LHCN-M2 (cell line): ENCODE measurements around the gene POLE2. TPM values are rescaled to one million over a fixed set of nuclear protein-coding genes. Genes with fewer than 3 reads are reported as not detected.
A peak's percentile ranks its signal among the peaks of the same experiment; 100 is the strongest.
"Not testable (repeated sequence)": the region's sequence is repeated elsewhere in the genome, so short reads cannot be mapped to it uniquely, and the experiment has no call there.

Experiments used
- DNase-seq: peaks from one replicate; pipeline ENCODE4 v3.0.0-alpha.2; 2012; ENCODE audit warnings: low read depth
- polyA plus RNA-seq: library from polyadenylated mRNA; unstranded; fragments of >200 nt; gene quantifications from one replicate; pipeline ENCODE4 v1.2.1, GENCODE V29; 2012; ENCODE audit warnings: missing spikeins
- total RNA-seq: library from RNA; depleted of rRNA; stranded (reverse); fragments of >200 nt; gene quantifications from 2 replicates; pipeline ENCODE4 v1.2.3, GENCODE V29; 2014; rRNA removed

POLE2 gene, protein sequence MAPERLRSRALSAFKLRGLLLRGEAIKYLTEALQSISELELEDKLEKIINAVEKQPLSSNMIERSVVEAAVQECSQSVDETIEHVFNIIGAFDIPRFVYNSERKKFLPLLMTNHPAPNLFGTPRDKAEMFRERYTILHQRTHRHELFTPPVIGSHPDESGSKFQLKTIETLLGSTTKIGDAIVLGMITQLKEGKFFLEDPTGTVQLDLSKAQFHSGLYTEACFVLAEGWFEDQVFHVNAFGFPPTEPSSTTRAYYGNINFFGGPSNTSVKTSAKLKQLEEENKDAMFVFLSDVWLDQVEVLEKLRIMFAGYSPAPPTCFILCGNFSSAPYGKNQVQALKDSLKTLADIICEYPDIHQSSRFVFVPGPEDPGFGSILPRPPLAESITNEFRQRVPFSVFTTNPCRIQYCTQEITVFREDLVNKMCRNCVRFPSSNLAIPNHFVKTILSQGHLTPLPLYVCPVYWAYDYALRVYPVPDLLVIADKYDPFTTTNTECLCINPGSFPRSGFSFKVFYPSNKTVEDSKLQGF
- 26.5 and 29.1 TPM in 2 replicates for total RNA-seq
- 8.5 TPM for polyA plus RNA-seq

- peak; percentile 66 for DNase-seq
Observed at GRCh38 chr14:49687942-49688700, at the start of gene POLE2. Gene POLE2 (minus strand): TSS chr14:49688214. CDS start chr14:49688203, 11 bp downstream.

DNA sequence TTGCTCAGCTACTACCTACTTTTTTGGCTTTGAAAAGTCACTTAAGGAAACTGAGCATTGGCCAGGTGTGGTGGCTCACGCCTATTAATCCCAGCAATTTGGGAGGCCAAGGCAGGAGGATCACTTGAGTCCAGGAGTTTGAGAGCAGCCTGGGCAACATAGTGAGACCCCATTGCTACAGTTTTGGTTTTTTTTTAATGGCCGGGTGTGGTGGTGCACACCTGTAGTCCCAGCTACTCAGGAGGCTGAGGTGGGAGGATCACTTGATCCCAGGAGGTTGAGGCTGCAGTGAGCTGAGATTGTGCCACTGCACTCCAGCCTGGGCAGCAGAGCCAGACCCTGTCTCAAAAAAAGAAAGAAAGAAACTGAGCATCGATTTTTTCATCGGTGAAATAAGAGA, 47.7 kb upstream of the POLE2 start:
- not testable (repeated sequence) for DNase-seq

DNA sequence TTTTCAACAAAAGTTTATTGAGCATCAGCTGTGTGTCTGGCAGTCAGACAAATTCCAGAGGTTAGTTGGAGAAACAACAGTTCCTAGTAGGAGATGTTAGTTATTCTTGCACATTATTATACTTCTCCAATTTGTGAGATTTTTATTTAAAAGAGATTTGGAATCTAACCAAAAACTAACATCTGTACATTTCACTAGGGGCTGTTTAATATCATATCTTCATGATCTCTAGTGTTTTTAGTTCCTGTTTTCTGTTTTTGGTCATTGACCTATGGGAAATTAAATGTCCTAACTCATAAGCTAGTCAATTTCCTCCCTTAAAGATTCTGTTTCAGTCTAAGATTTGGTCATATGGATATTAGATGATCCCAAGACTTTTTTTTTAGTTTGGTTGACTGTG, 45.8 kb upstream of the POLE2 start:
- DNase-seq: no peak

DNA sequence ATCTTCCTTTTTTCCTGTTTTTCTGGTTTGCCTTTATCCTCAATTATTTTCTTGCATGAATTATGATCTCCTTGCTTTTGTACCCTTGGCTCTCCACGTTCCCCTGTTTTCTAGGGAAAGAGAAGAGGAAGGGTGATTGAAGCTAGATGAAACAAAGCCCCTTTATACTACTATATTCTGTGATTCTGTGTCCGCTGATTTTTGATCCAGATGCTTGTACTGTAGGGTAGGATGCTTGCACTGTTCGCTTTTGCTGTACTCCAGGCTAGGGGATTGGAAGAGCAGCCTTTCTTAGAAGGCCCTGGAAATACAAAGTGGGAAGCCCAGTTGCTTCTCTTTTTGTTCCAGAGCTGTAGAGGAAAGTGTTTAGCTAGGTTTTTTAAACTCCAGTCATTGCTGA, 44.9 kb upstream of the POLE2 start:
- DNase-seq: no peak

GRCh38 chr14:49727171-49727570, 39.2 kb upstream of the POLE2 start:
- DNase-seq: no peak

DNA sequence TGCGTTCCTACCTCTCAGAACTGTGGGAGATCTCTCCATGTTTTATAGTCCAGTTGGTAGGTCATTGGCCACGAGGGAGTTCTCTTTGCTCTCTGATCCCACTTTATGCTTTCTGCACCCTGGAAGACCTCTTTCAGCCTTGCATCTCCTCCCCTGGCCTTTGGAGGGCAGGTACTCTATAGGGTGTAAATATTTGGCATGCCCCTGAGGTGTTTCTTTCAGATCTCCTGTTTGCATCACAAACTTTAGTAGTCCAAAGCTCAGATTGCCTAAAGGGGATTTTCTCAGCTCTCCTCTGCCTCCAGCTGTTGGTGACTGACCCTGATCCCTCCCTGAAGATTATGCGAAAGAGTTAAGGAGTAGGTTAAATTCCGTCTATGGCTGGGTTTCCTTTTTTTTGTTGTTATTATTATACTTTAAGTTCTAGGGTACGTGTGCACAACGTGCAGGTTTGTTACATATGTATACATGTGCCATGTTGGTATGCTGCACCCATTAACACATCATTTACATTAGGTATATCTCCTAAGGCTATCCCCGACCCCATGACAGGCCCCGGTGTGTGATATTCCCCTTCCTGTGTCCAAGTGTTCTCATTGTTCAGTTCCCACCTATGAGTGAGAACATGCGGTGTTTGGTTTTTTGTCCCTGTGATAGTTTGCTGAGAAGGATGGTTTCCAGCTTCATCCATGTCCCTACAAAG, 33.9 kb upstream of the POLE2 start:
- not testable (repeated sequence) for DNase-seq

DNA sequence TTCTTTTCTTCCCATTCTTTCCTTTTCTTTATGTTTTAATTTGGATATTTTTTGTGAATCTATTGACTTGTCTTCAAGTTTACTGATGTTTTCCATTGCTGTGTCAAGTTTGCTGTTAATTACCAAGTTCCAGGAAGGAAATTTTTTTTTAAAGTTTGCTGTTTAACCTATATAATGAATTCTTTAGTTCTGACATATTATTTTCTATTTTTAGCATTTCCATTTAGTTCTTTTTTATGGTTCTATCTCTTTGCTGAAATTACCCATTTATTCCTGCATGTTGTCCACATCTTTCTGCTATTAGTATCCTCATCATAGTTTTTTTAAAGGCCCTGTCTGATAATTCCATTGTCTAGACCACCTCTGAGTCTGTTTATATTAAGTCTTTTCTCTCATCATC, 32.7 kb upstream of the POLE2 start:
- DNase-seq: no peak

DNA sequence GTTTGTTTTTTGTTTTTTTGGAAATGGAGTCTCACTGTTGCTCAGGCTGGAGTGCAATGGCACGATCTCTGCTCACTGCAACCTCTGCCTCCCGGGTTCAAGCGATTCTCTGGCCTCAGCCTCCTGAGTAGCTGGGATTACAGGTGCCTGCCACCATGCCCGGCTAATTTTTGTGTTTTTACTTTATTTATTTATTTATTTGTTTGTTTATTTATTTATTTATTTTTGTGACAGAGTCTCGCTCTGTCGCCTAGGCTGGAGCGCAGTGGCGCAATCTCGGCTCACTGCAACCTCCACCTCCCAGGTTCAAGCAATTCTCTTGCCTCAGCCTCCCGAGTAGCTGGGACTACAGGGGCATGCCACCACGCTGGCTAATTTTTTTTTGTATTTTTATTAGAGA, 23.0 kb upstream of the POLE2 start:
- DNase-seq: not testable (repeated sequence)

- DNase-seq: not testable (repeated sequence)
Observed at GRCh38 chr14:49704471-49704870, 16.5 kb upstream of the POLE2 start.

GRCh38 chr14:49703965-49704364, 16.0 kb upstream of the POLE2 start:
- peak; percentile 15 for DNase-seq

DNA sequence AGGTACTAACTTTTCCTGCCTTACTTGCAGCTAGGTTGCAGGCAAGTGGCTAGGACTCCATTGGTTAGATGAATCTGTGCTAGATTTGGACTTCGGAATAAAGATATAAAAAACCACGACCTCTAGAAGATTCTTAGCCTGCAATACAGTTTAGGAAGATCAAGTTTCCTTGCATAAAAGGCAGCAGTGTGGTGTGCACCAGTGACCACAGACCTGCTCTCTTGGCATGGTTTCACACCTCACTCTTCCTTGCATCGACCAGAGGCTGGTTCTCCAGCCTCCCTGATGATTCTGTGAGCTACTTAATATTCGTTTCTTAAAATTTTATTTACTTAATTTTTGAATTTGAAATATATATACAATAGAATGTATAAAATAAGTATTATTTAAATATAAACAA, 14.7 kb upstream of the POLE2 start:
- peak; percentile 12 for DNase-seq

GRCh38 chr14:49693735-49694124, 5.7 kb upstream of the POLE2 start:
- not testable (repeated sequence) for DNase-seq

GRCh38 chr14:49692811-49693734, 5.1 kb upstream of the POLE2 start, which contains the start of gene KLHDC1:
Gene KLHDC1 (plus strand): TSS chr14:49693120. CDS start chr14:49693195, 75 bp downstream.
- DNase-seq: peak; percentile 71

- no peak for DNase-seq
Observed at GRCh38 chr14:49692193-49692757, 4.3 kb upstream of the POLE2 start.

DNA sequence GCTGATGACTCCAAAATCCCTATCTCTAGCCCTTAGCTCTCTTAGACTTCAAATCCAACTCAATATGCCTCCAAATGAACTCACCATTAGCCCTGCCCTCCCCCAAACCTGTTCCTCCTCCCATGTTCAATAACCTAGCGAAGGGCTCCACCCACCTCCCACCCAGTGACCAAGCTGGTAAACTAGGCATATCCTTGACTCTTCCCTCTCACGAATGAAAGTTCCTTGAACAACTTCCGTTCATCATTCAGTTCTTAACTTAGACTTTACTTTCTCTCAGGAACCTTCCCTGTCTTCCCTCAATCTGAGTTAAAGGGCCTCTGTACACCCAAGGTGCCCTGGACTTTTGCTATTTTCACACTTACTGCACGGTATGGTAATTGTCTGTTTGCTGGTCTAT, 3.0 kb upstream of the POLE2 start:
- DNase-seq: no peak

DNA sequence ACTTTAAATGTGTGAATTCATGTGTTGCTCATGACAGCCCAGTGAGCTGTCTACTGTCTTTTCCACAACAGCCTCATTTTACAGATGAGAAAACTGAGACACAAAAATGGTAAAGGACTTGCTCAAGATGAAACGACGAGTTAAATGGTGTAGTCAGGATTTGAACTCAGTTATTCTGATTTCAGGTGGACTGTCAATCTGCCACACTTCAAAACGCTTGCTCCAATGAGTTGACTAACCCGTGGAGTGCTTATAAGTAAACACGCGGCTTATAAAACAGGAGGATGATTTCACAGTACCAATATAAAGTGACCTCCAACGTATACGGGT, 652 bp upstream of the POLE2 start:
- DNase-seq: no peak

GRCh38 chr14:49686425-49686824, 1.6 kb downstream of the POLE2 start:
- no peak for DNase-seq

GRCh38 chr14:49679271-49679670, 8.7 kb downstream of the POLE2 start:
- peak; percentile 46 for DNase-seq

DNA sequence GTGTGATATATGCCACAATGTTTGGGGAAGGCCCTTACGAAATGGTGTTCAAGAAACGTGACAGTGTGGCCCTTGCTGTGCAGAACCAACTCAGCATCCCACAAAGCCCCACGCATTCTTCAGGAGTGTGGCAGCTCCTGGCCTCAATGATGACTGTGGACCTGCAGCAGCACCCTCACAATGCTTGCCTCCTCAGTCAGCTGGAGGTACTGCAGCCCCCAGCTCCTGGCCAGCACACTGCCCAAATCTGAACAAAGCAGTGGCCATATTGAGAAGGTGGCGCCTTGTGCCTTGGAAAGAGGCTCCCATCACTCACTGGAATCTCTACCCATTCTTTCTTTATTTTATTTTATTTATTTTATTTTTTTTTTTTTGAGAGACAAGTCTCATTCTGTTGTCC, 10.4 kb downstream of the POLE2 start:
- DNase-seq: no peak

DNA sequence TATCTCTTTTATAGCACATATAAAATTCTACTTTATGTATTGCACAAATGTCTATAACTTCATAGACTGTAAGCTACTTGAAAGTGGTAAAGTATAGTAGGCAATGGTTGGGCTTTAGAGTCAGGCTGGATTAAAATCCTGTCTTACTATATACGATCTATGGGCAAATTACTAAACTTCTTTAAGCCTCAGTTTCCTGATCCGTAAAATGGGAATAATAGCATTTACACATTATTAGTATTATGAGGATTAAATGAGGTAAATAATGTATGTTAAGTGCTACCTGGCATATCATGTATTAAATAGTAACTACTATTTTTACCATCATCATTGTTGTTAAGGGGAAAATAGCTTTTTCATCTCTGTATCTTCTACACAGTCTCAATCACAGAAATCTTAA, 14.4 kb downstream of the POLE2 start:
- DNase-seq: no peak
